ENCODE data around the gene PDE8B. TPM values are rescaled to one million over a fixed set of nuclear protein-coding genes. Genes with fewer than 3 reads are reported as not detected.

The PDE8B gene
- total RNA-seq, 2 donors from 2014 or later = not detected

DNA sequence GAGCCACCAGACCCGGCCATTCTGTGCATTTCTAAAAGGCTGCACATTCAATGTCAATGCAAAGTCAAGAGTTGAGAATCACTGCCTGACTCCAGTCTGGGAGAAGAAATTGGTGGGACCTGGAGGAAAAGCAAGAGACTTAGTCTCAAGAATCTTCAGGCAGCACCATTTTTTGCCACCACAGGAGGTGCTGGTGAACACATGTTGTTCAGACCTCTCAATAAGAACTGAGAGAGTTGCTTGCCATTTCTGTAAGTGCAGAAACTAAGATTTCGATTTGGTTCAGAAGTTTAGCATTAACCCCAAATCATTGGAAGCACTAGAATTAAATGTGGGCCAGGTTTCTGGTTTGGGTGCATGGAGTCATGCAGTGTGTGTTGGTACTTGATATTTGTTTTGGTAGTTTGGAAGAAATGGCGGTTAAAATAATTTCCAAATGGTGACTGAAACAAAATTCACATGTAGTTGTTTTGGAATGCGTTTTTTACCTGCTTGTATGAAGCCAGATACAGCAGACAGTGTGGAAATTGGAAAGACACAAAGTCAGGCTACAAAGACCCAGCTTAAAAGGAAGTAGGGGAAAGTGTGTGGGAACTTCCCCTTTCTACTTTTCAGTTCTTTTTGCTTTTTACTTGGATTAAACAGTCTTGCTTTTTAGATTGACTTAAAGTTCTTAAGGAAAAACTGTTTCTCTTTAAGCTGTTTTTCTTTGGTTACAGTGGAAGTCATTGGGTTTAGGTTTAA, 20.4 kb downstream of the PDE8B start:
- H3K36me3 Mint-ChIP-seq = no peaks in the 10 kb centered on the region
- peaks cover 9 to 14% of the 10 kb centered on the region in 2 donors for H3K27me3 Mint-ChIP-seq

DNA sequence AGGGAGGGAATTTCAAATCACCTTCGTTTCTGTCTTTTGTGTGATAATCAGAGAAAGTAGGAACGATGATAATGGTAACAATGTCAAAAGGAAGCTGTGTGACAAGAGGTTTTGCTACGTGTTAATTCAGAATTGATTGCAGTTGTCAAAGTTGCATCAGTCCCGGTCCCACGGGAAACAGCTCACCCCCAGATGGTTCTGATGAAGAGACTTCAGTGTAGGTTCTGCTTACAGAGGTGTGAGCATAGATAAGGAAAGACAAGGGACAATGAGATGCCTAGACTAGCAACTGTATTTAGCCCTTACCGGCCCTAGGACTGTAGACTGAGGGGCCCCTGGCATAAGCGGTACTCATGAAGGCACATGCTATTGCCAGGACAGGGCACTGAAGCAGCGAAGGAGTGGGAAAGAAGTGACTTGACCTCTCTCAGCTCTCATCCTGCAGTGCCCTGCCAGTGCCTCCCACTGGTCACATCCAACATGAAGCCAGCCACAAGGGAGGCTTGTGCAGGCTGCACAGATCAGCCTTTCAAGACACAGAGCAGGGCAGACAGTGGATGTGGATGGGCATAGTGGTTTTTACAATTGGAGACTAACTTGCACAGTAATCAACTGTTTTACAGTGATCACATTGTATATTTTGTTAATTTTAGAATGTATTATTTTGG, 21.1 kb downstream of the PDE8B start:
- DNase-seq (ENCODE audit: low spot score) (no peak), ATAC-seq (no peak)
- Mint-ChIP-seq H3K4me3 (no peak overlapping the region), H3K9me3 (peaks cover 6% of the 10 kb centered on the region), H3K27ac (no peak overlapping the region), H3K4me1 (ENCODE audit: low read depth in 2 of 2) (peaks cover 0 to 3% of the 10 kb centered on the region in 2 donors), H3K27me3 (peaks cover 13 to 21% of the 10 kb centered on the region in 2 donors), H3K36me3 (no peaks in the 10 kb centered on the region)

More for the DNA sequence above, 20.4 kb downstream of the PDE8B start:
- Mint-ChIP-seq H3K27ac (no peak overlapping the region), H3K4me1 (ENCODE audit: low read depth in 2 of 2) (peaks cover 0 to 3% of the 10 kb centered on the region in 2 donors), H3K4me3 (no peak overlapping the region), H3K9me3 (peaks cover under 1% of the 10 kb centered on the region)
- no peak for DNase-seq (ENCODE audit: low spot score)
- ATAC-seq = no peak

DNA sequence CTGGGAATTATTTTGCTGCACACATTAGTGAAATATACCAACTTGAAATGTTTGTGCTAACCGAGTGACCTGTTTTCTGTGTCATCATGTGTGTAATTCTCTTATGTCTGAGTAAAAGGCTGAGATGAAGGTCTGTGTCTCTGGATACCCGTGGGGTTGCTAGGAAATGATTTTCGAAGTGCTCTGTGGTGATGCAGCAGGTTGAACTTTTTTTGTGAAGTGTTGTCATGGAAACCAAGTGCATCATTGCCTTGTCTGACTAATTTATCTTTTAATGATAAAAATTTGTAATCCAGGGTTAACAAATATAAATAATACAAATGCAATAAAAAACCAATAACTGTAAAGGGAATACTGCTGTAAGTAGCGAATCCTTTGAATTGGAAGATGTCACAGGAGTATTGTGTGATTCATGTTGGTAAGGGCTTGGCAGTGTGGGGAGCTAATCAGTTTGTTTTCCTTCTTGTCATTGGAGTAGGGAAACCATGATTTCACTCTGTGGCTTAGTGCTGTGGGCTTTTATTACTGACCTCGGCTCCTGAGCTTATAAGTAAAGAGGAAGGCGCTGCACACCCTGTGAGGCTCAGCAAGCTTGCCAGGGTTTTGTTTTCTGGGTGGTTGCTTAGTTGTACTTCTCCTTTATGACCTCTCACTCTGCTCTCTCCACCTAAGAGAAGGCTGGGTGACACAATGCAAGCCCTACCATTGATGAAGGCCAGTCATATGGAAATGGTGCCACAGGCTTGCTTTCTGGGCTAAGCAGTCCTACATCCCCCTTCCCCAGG, 22.3 kb downstream of the PDE8B start:
- Mint-ChIP-seq H3K36me3 (no peaks in the 10 kb centered on the region), H3K27ac (no peak overlapping the region), H3K9me3 (peaks cover 6% of the 10 kb centered on the region), H3K4me3 (no peak overlapping the region), H3K4me1 (ENCODE audit: low read depth in 2 of 2) (peaks cover 0 to 3% of the 10 kb centered on the region in 2 donors), H3K27me3 (peaks cover 13 to 32% of the 10 kb centered on the region in 2 donors)
- ATAC-seq = no peak
- no peak for DNase-seq (ENCODE audit: low spot score)

DNA sequence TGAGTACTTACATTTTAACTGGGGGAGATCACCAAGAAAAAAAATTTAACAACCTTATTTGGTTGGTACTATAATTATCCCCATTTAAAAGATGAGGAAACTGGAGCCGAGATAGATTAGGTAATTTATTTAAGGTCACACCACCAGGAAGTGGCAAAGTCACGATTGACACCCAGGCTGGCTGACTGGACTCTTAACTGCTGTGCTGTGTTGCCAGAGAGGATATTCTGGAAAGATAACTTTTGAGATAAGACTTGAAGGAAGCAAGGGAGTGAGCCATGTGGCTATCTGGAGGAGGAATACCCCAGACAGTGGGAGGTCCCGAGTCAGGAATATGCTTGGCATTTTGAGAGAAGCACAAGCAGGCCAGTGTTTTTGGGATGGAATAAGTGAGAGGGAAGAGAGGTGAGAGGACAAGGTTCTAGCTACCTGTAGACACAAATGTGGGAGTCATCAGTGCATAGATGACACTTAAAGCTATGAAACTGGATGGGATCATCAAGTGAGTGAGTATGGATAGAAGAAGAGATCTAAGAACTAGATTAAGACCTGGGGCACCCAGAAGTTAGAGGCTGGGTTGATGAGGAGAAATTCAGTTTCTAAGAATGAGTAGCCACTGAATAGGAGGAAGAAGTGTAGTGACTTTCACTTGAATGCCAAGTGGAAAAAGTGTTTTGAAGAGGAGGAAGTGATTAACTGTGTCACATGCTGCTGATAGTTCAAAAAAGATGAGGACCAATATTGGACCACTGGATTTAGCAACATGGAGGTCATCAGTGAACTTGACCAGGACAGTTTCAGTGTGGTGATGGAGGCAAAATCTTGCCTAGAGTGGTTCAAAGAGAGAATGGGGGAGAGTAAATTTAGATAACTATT, 25.6 kb downstream of the PDE8B start:
- H3K36me3 Mint-ChIP-seq = no peaks in the 10 kb centered on the region
- no peak for ATAC-seq
- H3K4me1 Mint-ChIP-seq (ENCODE audit: low read depth in 2 of 2) = peaks cover 0 to 3% of the 10 kb centered on the region in 2 donors
- peaks cover 15 to 42% of the 10 kb centered on the region in 2 donors for H3K27me3 Mint-ChIP-seq
- no peak for DNase-seq (ENCODE audit: low spot score)
- H3K27ac Mint-ChIP-seq = no peak overlapping the region
- H3K4me3 Mint-ChIP-seq = no peak overlapping the region
- peaks cover 6% of the 10 kb centered on the region for H3K9me3 Mint-ChIP-seq

DNA sequence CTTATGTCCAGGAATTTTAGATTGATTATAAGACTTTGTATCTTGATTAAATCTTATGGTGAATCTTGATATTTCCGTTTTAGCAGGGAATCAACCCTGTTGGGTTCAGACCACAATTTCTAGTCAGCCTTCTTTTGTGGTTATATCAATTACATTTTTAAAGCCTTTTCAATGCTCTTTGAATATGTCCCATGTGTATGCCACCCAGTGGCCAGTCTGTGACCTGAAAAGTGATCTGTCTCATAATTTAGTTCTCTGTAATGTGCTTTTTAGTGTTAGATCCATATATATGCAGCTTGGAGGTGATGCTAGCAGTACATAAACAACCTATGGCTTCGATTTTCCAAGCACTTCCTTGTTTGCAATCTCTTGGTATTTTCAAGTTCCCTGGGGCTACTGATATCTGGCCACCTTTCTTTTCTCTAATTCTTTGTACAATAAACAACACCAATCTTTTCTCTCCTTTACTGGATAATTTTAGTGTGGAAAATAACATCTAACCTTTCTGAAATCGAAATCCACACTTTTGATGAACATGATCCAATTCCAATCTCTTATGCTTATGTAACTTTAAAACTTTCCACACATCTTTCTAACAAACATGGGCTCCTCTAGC, 28.8 kb downstream of the PDE8B start:
- DNase-seq (ENCODE audit: low spot score) (no peak), ATAC-seq (no peak)
- Mint-ChIP-seq H3K36me3 (no peaks in the 10 kb centered on the region), H3K9me3 (peaks cover 6% of the 10 kb centered on the region), H3K4me3 (no peak overlapping the region), H3K4me1 (ENCODE audit: low read depth in 2 of 2) (no peaks in the 10 kb centered on the region), H3K27ac (no peak overlapping the region), H3K27me3 (peaks cover 15 to 39% of the 10 kb centered on the region in 2 donors)

DNA sequence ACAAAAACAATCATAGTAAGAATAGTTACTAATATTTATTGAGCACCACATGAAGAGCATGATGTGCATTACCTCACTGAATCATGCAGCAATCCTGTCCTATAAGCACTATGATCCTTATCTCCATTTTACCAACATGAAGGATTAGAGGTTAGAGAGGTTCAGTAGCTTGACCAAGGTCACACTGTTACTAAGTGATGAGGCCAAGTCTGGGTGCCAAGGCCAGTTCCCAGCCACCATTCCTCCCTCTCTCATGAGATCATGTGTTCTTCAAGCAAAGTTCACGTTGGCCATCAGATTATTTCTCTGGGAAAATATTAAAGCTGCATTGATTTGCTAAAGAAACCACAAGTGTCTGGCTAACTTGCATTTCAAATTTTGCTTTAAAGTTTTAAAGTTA, 31.0 kb downstream of the PDE8B start:
- ATAC-seq (no peak), DNase-seq (ENCODE audit: low spot score) (no peak)
- H3K9me3 Mint-ChIP-seq = peaks cover under 1% of the 10 kb centered on the region
- H3K27me3 Mint-ChIP-seq = peaks cover 8 to 23% of the 10 kb centered on the region in 2 donors
- H3K27ac Mint-ChIP-seq = no peak overlapping the region
- H3K4me3 Mint-ChIP-seq = no peak overlapping the region
- H3K36me3 Mint-ChIP-seq = no peaks in the 10 kb centered on the region
- no peaks in the 10 kb centered on the region for H3K4me1 Mint-ChIP-seq (ENCODE audit: low read depth in 2 of 2)

DNA sequence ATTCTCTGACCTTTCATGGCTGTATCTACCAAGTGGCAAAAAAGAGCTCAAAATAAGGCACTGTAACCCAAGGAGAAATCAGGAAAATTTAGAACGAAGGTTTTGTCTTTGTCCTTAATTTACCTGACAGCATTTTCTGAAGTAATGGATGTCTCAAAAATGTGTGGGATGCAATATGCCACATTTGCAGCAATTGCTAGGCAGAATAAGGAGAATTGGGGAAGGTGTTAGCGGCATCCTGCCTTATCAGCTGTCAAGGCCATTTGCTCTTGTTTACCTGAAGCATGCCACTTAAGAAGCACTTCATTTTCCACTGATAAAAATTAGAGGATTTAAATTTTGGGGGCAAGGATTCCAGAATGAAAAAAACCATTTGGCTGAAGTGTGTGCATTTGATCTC, 39.0 kb downstream of the PDE8B start:
- no peaks in the 10 kb centered on the region for H3K4me1 Mint-ChIP-seq (ENCODE audit: low read depth in 2 of 2)
- no peaks in the 10 kb centered on the region for H3K9me3 Mint-ChIP-seq
- no peak overlapping the region for H3K27ac Mint-ChIP-seq
- peaks cover 15 to 20% of the 10 kb centered on the region in 2 donors for H3K27me3 Mint-ChIP-seq
- DNase-seq (ENCODE audit: low spot score) = no peak
- ATAC-seq = no peak
- H3K4me3 Mint-ChIP-seq = no peak overlapping the region
- no peaks in the 10 kb centered on the region for H3K36me3 Mint-ChIP-seq

DNA sequence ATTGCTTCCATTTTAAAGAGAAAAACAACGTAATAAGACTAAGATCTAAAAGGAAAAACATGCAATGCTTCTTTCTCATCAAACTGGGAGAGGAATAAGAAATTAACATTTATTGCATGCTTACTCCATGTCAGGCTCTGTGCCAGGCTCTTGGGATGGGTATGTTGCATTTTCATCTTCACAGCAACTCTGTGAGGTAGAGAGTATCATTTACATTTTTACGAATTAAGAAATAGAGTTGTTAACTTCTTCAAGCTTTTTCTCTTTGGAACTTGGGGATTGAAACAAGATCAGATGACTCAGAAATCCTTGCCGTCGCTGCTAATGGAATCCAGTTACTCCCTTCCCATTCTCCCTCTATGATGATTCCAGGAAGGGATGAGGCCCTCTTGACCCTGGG, 39.5 kb downstream of the PDE8B start:
- no peaks in the 10 kb centered on the region for H3K36me3 Mint-ChIP-seq
- DNase-seq (ENCODE audit: low spot score) (no peak), ATAC-seq (no peak)
- H3K27ac Mint-ChIP-seq = no peak overlapping the region
- H3K4me1 Mint-ChIP-seq (ENCODE audit: low read depth in 2 of 2) = no peaks in the 10 kb centered on the region
- no peaks in the 10 kb centered on the region for H3K9me3 Mint-ChIP-seq
- no peak overlapping the region for H3K4me3 Mint-ChIP-seq
- peaks cover 18 to 20% of the 10 kb centered on the region in 2 donors for H3K27me3 Mint-ChIP-seq

DNA sequence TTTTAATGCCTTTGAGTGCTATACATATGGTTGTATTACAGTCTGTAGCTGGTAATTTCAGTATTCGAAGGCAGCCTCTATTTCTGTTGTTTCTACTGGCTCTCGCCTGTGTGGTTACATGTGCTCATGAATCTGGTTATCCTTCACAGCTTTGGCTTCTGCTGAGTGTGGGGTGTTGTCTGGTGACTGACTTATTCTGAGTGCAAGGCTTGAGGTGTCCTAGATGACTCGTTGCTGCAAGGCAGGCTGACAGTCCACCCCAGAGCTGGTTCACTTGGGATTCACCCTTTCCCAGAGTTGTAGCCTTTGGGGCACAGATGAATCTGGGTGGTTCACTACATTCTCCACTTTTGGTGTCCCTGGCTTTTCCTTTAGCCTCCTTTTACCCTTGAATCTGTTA, 41.4 kb downstream of the PDE8B start:
- peaks cover 20 to 24% of the 10 kb centered on the region in 2 donors for H3K27me3 Mint-ChIP-seq
- H3K4me1 Mint-ChIP-seq (ENCODE audit: low read depth in 2 of 2) = no peaks in the 10 kb centered on the region
- no peaks in the 10 kb centered on the region for H3K9me3 Mint-ChIP-seq
- no peaks in the 10 kb centered on the region for H3K36me3 Mint-ChIP-seq
- ATAC-seq = peak in 1 of 2 donors; percentile 24
- no peak overlapping the region for H3K27ac Mint-ChIP-seq
- no peak for DNase-seq (ENCODE audit: low spot score)
- no peak overlapping the region for H3K4me3 Mint-ChIP-seq

DNA sequence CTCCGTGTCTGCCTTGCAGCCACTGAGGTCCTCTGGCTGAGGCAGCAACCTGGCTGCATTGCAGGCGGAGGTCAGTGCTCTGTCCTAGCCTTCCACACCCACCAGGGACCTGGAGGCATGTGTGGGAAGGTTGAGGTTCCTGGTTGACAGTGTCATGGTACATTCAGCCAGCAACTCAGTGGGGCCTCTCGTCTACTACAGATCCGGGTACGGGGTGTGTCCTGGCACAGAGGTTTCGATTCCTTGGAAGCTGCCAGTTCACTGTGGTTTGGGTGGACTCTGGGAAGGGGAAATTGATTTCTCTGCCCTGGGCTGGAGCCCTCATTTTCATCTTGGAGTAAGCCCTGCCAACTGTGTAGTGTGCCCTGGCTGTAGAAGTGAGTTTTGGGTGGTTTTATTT, 45.1 kb downstream of the PDE8B start:
- no peak overlapping the region for H3K27ac Mint-ChIP-seq

DNA sequence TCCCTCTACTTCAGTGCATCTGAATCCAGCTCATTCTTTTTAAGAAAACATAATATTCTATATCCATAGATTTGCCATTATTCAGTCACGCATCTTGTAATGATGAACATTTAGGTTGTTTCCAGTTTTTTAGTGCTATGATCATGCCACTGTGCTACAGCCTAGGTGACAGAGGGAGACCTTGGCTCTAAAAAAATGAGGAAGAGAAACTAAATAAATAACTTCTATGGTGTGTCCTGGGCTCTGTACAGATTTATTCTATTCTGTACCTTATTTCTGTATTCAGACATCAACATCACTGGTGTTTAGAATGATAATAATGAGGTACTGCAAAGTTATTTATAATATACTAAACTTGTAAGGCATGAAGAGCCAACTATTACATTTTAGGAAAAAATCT, 45.9 kb downstream of the PDE8B start:
- no peak for DNase-seq (ENCODE audit: low spot score)
- Mint-ChIP-seq H3K27me3 (peaks cover 18 to 25% of the 10 kb centered on the region in 2 donors), H3K27ac (no peak overlapping the region), H3K4me3 (no peak overlapping the region), H3K9me3 (no peaks in the 10 kb centered on the region), H3K4me1 (ENCODE audit: low read depth in 2 of 2) (no peaks in the 10 kb centered on the region), H3K36me3 (no peaks in the 10 kb centered on the region)
- no peak for ATAC-seq

More for the DNA sequence above, 45.1 kb downstream of the PDE8B start:
- ATAC-seq = no peak
- no peak overlapping the region for H3K4me3 Mint-ChIP-seq
- H3K36me3 Mint-ChIP-seq = no peaks in the 10 kb centered on the region
- H3K9me3 Mint-ChIP-seq = no peaks in the 10 kb centered on the region
- DNase-seq (ENCODE audit: low spot score) = no peak
- H3K4me1 Mint-ChIP-seq (ENCODE audit: low read depth in 2 of 2) = no peaks in the 10 kb centered on the region
- peaks cover 21 to 33% of the 10 kb centered on the region in 2 donors for H3K27me3 Mint-ChIP-seq

DNA sequence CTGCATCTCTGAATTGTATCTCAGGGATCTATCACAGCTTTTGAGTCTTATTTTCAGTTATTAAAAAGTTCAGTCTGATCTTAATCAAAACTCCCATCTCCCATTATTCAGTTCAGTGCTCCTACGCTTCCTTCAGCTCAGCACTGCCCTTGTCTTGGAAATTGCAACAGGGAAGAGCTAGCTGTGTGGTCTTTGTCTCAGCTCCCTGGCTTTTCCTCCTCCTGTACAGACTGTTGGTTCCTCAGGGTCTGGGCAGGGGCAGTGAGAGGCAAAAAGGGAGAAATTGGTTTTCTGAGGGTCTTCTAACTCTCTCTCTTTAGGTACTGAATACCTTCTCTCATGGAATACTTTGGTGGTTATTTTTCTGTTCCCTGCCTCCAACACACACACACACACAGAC, 48.2 kb downstream of the PDE8B start:
- H3K27me3 Mint-ChIP-seq = peaks cover 13 to 17% of the 10 kb centered on the region in 2 donors

DNA sequence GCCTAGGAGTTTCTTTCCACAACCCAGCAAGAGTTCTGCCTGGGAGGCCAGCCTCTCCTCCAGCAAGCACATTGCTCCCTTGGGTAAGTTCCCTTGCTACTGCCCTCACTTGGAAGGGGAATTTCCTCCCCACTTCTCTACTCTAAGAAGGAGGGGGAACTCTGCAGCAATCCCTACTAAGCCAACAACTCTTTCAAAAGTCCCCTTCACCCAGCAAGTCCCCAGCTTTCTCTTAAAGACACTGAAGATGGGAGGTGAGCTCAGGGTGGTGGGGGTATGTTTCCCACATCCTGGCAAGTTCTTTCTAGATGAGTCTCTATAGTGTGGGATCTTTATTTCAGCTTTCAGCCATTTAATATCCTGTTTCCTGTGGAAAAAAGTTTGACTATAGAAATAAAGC, 49.0 kb downstream of the PDE8B start:
- peaks cover 13 to 17% of the 10 kb centered on the region in 2 donors for H3K27me3 Mint-ChIP-seq
- peak overlapping the region in 1 of 2 donors; percentile 20 for H3K27ac Mint-ChIP-seq
- H3K4me3 Mint-ChIP-seq = no peak overlapping the region

More for the DNA sequence above, 48.2 kb downstream of the PDE8B start:
- Mint-ChIP-seq H3K4me3 (no peak overlapping the region), H3K36me3 (no peaks in the 10 kb centered on the region), H3K27ac (no peak overlapping the region), H3K4me1 (ENCODE audit: low read depth in 2 of 2) (no peaks in the 10 kb centered on the region), H3K9me3 (no peaks in the 10 kb centered on the region)
- DNase-seq (ENCODE audit: low spot score) (no peak), ATAC-seq (no peak)

More for the DNA sequence above, 49.0 kb downstream of the PDE8B start:
- ATAC-seq (peak; percentile 27 to 74), DNase-seq (ENCODE audit: low spot score) (no peak)
- no peaks in the 10 kb centered on the region for H3K4me1 Mint-ChIP-seq (ENCODE audit: low read depth in 2 of 2)
- no peaks in the 10 kb centered on the region for H3K36me3 Mint-ChIP-seq
- H3K9me3 Mint-ChIP-seq = no peaks in the 10 kb centered on the region

Measured in natural killer cell treated with Interleukin-12 subunit alpha and Interleukin-12 subunit beta and Interleukin-15 and Interleukin-18, amount 100 ng/mL, for 72 hours (primary cell).